HG03558 (cell line): Measurements from ENCODE around the gene DDX41.
"Not testable (repeated sequence)": the region's sequence is repeated elsewhere in the genome, so short reads cannot be mapped to it uniquely, and the experiment has no call there.

Experiments
- ATAC-seq: cut with Tn5 transposase; IDR thresholded peaks from one replicate; pipeline ENCODE4 v1.9.1; 2021; ENCODE audit warnings: moderate number of reproducible peaks; ENCODE audit not compliant: unreplicated experiment; ENCODE audit errors: extremely low read depth

Gene DDX41

DNA sequence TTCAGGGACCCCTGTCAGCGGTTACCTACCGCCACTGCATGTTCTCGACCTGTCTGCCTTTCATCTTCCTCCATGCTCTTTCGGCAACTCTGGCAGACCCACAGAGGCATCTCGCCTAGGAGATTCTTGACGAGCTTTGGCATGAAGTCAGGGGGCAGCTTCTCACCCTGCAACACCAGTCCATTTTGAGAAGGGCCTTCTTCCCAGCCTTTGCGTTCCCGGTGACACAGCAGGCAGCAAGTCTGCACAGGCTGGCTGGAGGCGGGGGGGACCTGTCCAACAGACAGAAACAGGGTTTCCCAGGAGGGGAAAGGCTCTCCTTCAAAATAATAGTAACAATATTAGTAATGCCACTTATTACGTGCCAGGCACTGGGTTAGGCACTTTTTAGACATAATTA lies 22.1 kb upstream of the DDX41 start:
- no peak for ATAC-seq

DNA sequence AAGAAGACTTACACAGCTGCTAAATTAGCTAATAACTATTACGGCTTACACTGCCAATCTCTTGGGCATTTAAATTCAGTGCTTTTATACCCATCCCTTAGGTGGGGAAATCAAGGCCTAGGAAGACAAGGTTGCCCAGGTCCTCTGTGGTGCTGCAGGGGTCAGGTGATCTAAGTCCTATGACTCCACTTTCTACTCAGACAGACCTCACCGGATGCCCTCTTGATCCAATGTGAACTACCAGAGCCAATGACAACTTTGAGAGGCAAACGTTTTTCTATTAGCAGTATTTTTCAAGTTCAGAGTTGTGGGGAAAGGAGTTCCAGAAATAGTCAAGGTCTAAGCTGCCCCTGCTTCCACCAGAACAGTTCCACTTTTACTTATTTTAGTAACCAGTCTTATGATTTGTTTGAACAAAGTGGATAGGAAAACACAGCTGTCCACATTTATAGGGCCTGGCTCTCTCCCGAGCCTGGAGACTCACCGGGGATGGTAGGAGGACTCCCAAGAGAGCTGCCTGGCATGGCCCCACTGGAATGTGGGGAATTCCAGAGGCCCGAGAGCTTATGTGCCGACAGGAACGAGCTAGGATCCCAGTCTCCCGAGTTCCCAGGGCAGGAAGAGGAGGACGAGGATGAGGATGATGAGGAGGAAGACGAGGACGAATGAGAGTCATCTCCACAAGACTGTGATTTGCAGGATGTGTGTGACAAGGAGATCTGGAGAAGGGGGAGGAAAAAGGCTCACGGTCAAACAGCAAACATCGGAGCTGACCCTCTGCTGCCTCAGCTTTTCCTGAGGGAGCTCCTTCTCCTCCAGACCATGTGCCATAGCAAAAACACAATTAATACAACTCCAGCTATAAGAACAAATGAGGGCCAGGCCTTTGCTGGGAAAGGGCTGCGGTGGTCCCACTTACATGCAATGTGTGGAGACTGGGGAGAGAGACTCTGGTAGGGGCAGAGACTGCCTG lies 20.9 kb upstream of the DDX41 start:
- ATAC-seq, result no peak

DNA sequence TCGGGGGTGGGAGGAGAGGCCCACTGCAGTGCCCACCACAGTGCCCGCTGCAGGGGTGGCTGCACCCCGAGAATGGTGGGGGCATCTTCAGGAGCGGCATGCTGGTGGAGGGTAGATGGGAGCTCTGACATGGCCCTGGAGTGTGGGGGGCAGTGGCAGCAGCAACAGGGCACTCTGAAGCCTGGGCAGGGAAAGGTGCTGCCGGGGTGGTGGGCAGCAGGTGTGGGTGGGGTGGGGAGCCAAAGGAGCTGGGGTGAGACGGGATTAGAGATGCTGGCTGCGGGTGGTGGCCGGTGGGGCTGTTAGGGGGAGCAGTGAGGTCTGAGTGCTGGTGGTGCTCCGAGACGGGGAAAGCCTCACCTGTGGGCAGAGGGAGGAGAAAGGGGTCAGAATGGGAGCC lies 19.6 kb upstream of the DDX41 start:
- ATAC-seq, result no peak

DNA sequence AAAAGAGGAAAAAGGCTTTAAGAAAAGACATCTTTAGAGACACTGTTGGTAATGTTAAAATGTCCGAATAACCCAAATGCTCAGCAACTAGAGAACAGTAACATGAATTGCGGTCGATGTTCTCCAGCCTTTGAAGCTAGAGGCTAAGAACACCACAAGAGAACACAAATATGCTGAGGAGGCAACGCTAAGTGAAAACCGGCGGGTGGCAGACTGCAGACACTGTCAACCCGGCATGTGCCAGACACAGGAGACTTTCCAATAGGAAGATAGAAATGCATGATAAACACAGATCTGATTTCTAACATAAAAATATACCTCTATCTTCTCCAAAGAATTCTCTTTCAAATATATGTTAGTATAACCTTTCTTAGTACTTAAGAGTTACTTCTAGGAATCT lies 18.4 kb upstream of the DDX41 start:
- no peak for ATAC-seq

DNA sequence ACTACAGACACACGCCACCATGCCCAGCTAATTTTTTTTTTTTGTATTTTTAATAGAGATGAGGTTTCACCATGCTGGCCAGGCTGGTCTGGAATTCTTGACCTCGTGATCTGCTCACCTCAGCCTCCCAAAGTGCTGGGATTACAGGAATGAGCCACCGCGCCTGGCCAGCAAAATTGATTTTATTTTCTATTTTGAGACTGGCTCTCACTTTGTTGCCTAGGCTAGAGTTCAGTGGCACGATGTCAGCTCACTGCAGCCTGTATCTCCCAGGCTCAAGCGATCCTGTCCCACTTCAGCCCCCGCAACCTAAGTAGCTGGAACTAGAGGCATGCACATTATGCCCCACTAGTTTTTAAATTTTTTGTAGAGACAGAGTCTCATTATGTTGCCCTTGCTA lies 17.7 kb upstream of the DDX41 start:
- ATAC-seq, result not testable (repeated sequence)

DNA sequence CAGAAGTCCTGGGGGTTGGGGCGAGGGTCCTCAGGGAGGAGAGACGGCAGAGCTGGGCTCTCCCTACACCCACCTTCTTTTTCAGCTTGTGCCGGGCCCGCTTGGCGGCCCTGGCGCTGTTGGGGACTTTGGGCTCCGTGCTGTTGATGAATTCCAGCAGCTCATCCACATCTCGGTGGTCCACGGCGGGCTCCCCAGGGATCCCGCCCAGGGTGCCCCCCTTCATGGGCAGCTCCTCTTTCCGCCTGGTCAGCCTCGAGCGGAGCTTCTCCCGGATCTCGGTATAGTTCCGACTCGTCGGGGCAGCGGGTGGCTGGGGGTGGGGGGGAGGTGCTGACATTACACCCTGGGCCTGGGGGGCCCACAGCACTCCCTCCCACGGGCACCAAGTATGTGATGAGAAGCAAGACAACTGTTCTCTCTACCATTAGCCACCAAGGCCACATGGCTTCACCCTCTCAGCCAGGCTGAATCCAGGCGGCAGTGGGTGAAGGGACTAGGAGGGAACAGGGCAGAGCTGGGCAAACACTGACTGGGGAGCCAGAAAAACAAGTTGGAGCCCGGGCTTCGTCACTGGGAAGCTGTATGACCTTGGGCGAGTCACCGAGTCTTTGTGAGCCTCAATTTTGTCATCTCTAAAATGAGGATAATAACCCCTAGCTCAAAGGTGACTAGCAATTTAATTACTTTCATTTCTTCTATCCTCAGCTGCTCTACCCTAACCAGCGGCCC lies 14.6 kb upstream of the DDX41 start:
- ATAC-seq, result no peak

DNA sequence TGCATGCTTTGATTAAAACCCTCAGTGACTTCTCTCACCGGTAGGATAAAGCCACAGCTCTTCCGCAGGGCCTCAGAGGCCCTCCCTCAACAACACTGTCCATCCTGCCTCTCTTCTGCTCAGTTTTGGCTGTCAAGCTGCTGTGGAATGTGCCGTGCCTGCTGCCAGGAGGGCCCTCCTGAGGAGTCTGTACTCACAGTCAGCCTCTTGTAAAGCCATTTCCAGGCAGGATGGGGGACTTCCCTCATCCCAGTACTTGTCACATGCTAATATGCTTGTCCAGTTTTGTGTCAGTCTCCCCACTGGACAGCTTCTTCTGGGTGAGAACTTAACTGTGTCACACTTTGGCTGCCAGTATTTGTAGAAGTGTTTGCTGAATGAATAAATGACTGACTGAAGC lies 13.9 kb upstream of the DDX41 start:
- ATAC-seq, result no peak

DNA sequence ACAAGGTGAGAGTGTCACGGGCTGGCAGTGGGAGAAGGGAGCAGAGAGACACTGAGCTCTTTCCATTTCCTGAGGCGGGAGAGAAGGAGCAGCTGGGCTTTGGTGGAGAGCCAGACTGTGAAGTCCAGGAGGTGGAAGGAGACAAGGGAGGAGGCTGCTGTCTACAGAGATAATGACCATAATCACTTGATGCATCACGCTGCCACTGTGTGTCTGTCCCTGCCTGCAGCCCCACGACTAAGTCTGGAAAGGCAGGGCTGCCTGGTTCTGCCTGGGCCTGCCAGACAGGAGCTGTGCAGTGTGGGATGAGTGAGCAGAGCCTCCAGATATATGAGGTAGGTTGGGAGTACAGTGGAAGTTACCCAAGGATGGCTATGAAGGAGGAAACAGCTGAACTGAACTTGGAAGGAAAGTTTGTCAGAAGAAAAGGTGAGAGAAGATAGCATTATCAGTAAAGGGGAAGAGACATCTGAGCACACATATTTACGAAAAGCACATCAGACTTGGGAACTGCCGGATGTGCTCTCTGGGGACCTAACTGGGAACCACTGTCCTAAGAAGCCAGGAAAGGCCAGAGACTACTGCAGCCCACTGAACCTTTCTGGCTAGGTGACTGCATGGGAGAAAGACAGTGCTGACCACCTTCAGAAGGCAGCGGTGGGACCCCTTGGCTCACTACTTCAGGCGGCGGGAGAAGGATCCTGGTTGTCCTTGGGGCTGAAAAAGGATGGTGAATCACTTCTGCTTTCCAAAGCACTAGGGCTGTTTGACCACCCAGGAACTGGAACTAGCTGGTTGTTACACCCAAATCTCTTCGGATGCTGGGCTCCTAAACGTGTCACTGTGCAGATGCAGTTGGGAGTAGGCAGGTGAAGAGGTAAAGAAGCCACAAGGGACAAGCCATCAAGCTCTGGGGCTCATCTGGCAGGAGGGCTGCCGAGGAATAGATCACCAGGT lies 12.8 kb upstream of the DDX41 start:
- ATAC-seq, result no peak

DNA sequence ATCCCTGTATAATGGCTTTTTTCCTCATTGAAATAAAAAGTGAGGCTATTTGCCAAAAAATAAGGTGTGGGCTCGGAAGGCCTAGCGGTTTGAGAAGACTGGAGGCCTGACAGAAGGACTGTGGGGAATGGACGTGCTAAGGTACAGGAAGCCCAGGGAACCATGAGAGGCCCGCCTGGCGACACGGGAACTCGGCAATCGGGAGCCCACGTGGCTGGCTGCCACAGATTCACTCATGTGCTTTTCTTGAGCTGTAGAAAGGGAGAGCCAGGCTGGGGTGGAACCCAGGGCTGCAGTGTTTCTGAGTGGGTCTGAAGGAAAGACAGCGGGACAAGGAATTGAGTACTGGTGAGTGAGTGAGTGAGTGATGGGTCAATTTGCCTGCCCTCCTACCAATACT lies 11.9 kb upstream of the DDX41 start:
- no peak for ATAC-seq

DNA sequence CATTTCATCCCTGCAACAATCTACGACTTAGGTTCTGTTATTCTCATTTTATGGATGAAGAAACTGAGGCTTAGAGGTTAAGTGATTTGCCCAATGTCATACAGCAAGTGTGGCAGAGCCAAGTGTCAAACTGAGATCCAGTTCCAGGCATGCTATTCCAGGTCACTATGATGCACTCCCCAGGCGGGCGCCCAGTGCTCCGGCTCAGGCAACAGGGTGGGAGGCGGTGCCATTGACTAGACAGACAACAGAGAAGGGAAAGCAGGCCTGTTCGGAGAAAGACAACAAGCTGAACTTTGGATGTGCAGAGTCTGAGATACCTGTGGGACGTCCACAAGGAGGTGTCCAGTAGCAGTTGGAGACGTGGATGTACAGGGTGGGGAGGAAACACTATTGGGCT lies 10.8 kb upstream of the DDX41 start:
- no peak for ATAC-seq

DNA sequence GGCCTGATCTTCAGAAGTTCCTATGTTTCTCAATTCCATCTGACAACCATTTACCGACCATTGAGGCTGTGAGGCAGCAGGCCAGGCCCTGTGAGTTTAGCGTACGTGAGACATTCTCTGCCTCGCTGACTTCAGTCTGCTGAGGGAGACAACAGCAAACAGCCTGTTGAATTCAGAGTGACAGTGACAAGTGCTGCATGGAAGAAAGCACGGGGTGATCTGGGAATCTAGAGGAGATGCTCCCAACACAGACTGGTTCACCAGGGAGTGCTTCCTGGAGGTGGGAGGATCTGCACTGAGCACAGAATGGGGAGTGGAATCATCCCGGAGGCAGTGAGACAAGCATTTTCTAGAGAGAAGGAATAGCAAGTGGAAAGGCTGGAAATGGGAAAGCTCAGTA lies 10.0 kb upstream of the DDX41 start:
- no peak for ATAC-seq

DNA sequence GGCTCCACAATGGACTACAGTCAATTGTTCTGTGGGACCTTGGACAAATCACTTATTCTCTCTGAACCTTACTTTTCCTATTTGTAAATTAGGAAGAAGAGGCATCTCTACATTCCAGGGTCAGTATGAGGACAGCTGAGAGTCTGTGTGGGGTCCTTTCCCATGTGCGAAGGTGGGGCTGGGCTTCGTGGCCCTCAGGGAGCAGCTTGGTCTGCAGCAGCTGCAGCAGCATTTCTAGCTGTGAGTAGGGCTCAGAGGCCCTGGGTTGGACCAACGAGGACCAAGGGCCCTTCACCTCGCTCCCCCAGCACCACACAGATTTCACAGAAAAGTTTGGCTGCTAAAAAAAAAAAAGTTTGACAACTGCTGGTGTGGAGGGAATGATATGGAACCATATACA lies 9.4 kb upstream of the DDX41 start:
- ATAC-seq, result no peak

DNA sequence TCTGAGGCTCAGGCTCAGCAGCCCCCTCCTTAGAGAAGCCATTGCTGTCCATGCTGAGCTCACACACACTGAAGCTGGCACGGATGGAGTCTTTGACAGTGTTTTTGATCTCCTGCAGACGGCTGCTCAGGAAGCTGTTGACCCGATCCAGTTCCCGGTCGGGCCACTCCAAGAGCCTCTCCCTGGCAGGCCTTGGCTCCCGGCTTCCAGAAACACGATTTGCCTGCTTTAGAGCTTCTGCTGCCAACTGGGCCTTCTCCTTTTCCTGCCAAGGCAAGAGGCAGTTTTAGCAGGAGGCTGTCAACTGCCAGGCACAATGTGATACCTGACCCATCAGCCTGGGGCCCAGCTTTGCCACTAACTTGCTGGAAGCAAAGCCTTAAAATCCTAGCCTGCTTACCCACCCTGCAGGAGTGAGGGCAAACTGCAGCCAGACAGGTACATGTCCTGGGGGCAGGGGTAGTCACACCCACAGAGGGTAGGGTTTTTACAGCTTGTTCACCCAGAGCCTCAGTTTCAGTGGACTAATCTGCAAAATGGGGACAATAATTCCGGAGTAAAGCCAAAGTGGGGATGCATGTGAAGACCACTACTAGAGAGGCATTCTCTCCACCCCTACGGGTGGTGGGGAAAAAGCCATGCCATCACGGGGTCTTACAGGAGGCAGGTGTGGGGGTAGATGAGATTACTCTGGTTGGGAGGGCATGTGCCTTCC lies 8.3 kb upstream of the DDX41 start:
- no peak for ATAC-seq

DNA sequence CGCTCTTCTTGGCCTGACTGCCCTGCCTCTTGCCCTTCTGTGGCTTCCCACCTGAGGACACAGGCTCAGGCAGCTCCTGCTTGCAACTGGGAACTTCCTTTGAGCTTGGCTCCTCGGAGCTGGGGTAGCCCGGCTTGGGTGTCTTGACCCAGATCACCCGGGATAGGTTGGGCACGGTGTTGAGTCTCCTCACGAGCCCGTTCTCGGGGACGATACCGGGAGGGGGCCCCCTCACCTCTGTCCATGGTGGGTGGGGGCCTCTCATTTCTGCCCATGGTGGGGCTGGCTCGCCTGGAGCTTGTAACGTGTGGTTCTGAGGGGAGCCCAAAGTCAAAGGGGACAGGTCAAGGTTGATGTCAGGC lies 7.8 kb upstream of the DDX41 start:
- ATAC-seq, result no peak

DNA sequence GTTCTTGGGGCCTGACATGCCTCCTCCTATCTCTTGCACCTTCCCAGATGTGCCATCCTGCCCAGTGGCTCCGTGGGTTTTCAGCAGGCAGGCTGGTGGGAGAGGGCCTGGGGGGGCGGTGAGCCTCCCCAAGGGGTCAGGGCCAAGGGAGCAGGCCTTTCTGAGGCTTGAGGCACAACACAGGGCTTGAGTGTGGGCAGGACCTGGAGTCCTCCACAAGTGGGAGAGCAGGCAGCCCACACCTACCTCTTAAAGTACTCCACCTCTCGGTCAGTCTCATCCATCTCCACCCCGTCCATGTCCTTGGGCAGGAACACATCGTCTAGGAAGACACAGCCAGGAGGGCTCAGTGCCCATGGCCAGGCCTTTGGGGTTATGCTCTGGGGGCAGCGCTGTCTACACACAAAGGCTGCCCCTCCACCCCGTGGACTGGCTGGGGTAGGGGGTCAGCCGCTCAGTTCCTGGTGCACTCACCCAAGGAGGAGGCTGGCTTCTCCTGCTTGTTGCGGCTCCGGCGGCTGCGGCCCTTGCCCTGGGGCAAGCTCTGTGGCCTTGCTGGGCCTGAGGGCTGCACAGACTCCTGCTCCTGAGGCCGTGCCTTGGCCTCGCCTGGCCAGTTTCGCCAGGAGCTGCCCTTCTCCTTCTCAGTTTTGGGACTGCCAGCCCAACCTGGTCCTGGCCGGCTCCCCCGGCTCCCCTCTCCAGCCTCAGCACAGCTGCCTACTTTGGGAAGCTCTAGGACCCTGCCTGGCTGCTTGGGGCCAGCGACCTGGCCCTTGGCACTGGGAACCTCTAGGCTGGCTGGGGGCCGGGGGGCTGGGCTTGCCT lies 7.2 kb upstream of the DDX41 start:
- ATAC-seq, result no peak

DNA sequence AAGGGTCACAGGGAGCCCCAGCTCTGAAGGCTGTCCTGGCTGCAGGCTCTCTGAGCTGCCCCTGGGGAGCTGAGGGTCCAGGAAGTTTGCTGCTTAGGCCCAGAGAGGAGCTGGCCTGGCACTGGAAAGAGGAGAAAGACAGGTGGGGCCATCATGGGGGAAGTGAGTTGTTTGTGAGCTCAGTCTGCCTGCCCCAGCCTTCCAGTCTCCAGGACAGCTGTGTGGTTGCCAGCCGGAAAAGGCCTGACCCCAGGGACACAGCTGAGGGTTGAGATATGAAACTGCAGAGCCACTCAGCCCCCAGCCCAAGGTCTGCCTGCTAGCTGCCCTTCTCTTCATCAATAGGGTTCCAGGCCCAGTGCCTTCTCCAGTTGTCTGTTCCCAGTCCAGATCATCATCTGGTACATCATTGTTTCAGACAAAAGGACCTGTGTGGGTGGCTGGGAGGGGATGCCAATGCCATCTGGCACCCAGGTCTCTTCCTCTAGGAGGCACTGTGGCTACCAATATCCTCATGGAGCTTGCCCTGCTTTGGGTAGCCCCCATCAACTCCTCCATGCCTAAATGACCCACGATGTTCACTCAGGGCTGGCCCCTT lies 4.3 kb upstream of the DDX41 start:
- ATAC-seq, result no peak

DNA sequence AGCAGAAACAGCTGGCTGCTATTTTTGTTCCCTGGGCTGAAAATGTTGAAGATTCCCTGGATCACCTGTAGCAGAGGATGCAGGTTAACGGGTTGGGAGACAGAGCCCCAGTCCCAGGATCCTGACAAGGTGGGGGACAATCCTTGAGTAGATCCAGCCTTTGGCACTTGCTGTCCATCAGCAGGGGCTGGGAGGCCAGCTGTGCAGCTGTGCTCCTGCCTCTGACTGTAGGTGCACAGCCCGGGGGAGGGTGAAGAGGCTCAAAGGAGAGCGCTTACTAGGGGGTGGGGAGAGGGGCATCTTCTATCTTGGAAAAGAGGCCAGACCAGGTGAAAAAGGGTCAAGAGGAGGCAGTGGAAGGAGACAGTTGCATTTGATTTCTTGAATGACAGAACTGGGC lies 3.5 kb upstream of the DDX41 start:
- no peak for ATAC-seq

DNA sequence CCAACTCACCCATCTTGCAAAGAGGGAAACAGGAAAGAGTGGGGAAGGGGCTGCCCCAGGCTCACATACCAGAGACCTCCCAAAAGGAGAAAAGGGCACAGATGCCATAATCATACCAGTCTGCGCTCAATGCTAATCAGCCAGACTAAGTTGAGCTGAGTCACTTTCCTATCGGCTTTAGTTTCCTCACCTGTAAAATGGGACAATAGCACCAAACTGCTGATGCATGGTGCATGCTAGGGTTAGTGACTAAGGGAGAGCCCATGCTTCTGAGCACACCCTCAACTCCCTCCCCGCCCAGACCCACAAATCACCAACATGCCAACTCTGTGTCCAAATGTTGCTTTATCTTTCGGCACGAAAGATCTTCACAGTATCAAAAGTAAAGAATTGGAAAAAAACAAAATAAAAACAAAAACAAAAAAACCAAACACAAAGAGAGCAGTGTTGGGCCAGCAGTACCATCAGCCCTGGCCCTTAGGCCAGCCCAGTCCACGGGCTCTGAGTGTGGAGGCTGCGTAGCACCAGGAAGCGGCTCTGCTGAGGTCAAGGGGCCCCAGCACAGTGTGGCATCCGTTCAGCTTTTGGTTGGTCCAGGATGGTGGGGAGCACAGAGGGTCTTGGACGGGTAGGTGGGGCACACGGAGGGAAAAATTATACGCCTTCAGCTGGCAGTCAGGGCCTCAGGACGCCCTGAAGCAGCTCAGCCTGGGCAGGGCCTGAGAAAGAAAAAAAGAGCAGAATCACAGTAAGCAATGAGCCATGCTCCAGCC lies 2.9 kb upstream of the DDX41 start:
- no peak for ATAC-seq
